AG09309 (cell line): ENCODE measurements around the gene OSBPL8.
A peak's percentile ranks its signal among the peaks of the same experiment; 100 is the strongest.

Source experiments
- DNase-seq: peaks from one replicate; pipeline ENCODE4 v3.0.0-alpha.2; 2010; ENCODE audit warnings: low read depth
- H3K4me3 ChIP-seq: 2 replicates; pipeline ENCODE4 v1.5.1; 2011; ENCODE audit warnings: mild to moderate bottlenecking, low read depth, low read length, moderate library complexity; ENCODE audit not compliant: control insufficient read depth
- CTCF ChIP-seq: IDR thresholded peaks from 2 replicates; pipeline ENCODE4 v1.5.1; 2011; ENCODE audit warnings: mild to moderate bottlenecking, low read depth, low read length, inconsistent platforms; ENCODE audit not compliant: insufficient read depth, control insufficient read depth; ENCODE audit errors: missing control alignments

Gene OSBPL8

GRCh38 chr12:76432733-76433132 is 126.8 kb downstream of the OSBPL8 start:
- no peak for DNase-seq
- no peak overlapping the region for H3K4me3 ChIP-seq
- TF ChIP-seq CTCF, result no peak

- H3K4me3 ChIP-seq, result no peak overlapping the region
- DNase-seq, result no peak
- TF ChIP-seq CTCF, result no peak
Observed at GRCh38 chr12:76428117-76428516, 131.5 kb downstream of the OSBPL8 start.

GRCh38 chr12:76426160-76426559 is 133.4 kb downstream of the OSBPL8 start:
- TF ChIP-seq CTCF, result no peak
- no peak overlapping the region for H3K4me3 ChIP-seq
- no peak for DNase-seq

GRCh38 chr12:76424941-76425340 is 134.6 kb downstream of the OSBPL8 start:
- no peak for DNase-seq

GRCh38 chr12:76422543-76423438 is 136.8 kb downstream of the OSBPL8 start:
- DNase-seq, result no peak
- TF ChIP-seq CTCF, result no peak
- H3K4me3 ChIP-seq, result peak overlapping the region; percentile 37

More at GRCh38 chr12:76424941-76425340, 134.6 kb downstream of the OSBPL8 start:
- H3K4me3 ChIP-seq, result no peak overlapping the region
- TF ChIP-seq CTCF, result no peak

- TF ChIP-seq CTCF, result no peak
- H3K4me3 ChIP-seq, result peak overlapping the region; percentile 37
- DNase-seq, result no peak
Observed at GRCh38 chr12:76422154-76422542, 137.4 kb downstream of the OSBPL8 start.
